ENCODE data around the gene KATNAL2. TPM values are rescaled to one million over a fixed set of nuclear protein-coding genes. Genes with fewer than 3 reads are reported as not detected.

Gene KATNAL2
- polyA plus RNA-seq, 3 donors, result 0.35 to 0.36 TPM; not detected in 1

- Histone ChIP-seq H3K4me3 (replicated peaks in 1 of 3; ENCODE audit: low read depth in 2 of 3, low read length in 3 of 3) (no peak overlapping the region), H3K79me2 (ENCODE audit: insufficient read depth, low read length) (no peaks in the 10 kb centered on the region), H3K27me3 (ENCODE audit: control insufficient read depth in 2 of 2, insufficient read depth in 2 of 2, low read length in 2 of 2) (no peaks in the 10 kb centered on the region), H3K9ac (ENCODE audit: insufficient read depth, low read length, poor library complexity, severe bottlenecking) (no peak overlapping the region), H3K4me2 (replicated peaks; ENCODE audit: extremely low read depth, low read length, poor library complexity, severe bottlenecking) (no peak overlapping the region), H3K36me3 (replicated peaks in 1 of 2; ENCODE audit: control insufficient read depth in 1 of 2, insufficient read depth in 2 of 2, low read length in 2 of 2) (no peaks in the 10 kb centered on the region), H2AFZ (ENCODE audit: insufficient read depth, low read depth, low read length, poor library complexity, severe bottlenecking) (no peak overlapping the region), H4K20me1 (ENCODE audit: insufficient read depth, low read length) (no peaks in the 10 kb centered on the region), H3K27ac (ENCODE audit: low read depth in 1 of 2, low read length in 2 of 2) (no peak overlapping the region), H3K4me1 (ENCODE audit: control insufficient read depth in 1 of 2, insufficient read depth in 2 of 2, low read length in 2 of 2) (no peaks in the 10 kb centered on the region), H3K9me3 (replicated peaks in 1 of 2; ENCODE audit: control insufficient read depth in 1 of 2, insufficient read depth in 1 of 2, low read length in 2 of 2) (no peaks in the 10 kb centered on the region)
- peaks cover 0 to 2% (median 2%) of the 10 kb centered on the region in 3 donors for H3K27me3 Mint-ChIP-seq (ENCODE audit: low read depth in 3 of 3)
- no peak overlapping the region for H3K27ac Mint-ChIP-seq
- H3K9me3 Mint-ChIP-seq, result no peaks in the 10 kb centered on the region
- H3K36me3 Mint-ChIP-seq, result no peaks in the 10 kb centered on the region
- no peak for TF ChIP-seq CTCF (IDR thresholded peaks at IDR 0.05)
- DNase-seq, result no peak
- no peaks in the 10 kb centered on the region for H3K4me1 Mint-ChIP-seq
- intact Hi-C loops (cut with micrococcal nuclease), result no loop called here
- H3K4me3 Mint-ChIP-seq, result no peak overlapping the region
- 98% methylated on average over 7 of the region's 7 CpGs for WGBS (ENCODE audit: insufficient coverage)
Observed at GRCh38 chr18:47077111-47077510, 159.7 kb downstream of the KATNAL2 start.

- no peaks in the 10 kb centered on the region for H3K27me3 ChIP-seq (ENCODE audit: control insufficient read depth in 2 of 2, insufficient read depth in 2 of 2, low read length in 2 of 2)
- WGBS (ENCODE audit: insufficient coverage), result 75% methylated on average over 1 of the region's 2 CpGs
- intact Hi-C loops (cut with micrococcal nuclease), result no loop called here
Observed at GRCh38 chr18:47080872-47081271, 163.5 kb downstream of the KATNAL2 start.

More at GRCh38 chr18:47080872-47081271, 163.5 kb downstream of the KATNAL2 start:
- no peaks in the 10 kb centered on the region for H3K36me3 Mint-ChIP-seq
- H3K4me3 Mint-ChIP-seq, result no peak overlapping the region
- H3K4me3 ChIP-seq (replicated peaks in 1 of 3; ENCODE audit: low read depth in 2 of 3, low read length in 3 of 3), result no peak overlapping the region
- no peak overlapping the region for H3K27ac ChIP-seq (ENCODE audit: low read depth in 1 of 2, low read length in 2 of 2)
- no peaks in the 10 kb centered on the region for H3K9me3 ChIP-seq (replicated peaks in 1 of 2; ENCODE audit: control insufficient read depth in 1 of 2, insufficient read depth in 1 of 2, low read length in 2 of 2)
- no peaks in the 10 kb centered on the region for H4K20me1 ChIP-seq (ENCODE audit: insufficient read depth, low read length)
- TF ChIP-seq CTCF (IDR thresholded peaks at IDR 0.05), result no peak
- no peaks in the 10 kb centered on the region for H3K36me3 ChIP-seq (replicated peaks in 1 of 2; ENCODE audit: control insufficient read depth in 1 of 2, insufficient read depth in 2 of 2, low read length in 2 of 2)
- no peaks in the 10 kb centered on the region for H3K79me2 ChIP-seq (ENCODE audit: insufficient read depth, low read length)
- DNase-seq, result no peak
- H3K27ac Mint-ChIP-seq, result no peak overlapping the region
- H3K9me3 Mint-ChIP-seq, result peaks cover 0 to 1% (median 0%) of the 10 kb centered on the region in 7 donors
- no peak overlapping the region for H3K4me2 ChIP-seq (replicated peaks; ENCODE audit: extremely low read depth, low read length, poor library complexity, severe bottlenecking)
- peaks cover 0 to 2% (median 2%) of the 10 kb centered on the region in 3 donors for H3K27me3 Mint-ChIP-seq (ENCODE audit: low read depth in 3 of 3)
- H3K9ac ChIP-seq (ENCODE audit: insufficient read depth, low read length, poor library complexity, severe bottlenecking), result no peak overlapping the region
- H2AFZ ChIP-seq (ENCODE audit: insufficient read depth, low read depth, low read length, poor library complexity, severe bottlenecking), result no peak overlapping the region
- H3K4me1 ChIP-seq (ENCODE audit: control insufficient read depth in 1 of 2, insufficient read depth in 2 of 2, low read length in 2 of 2), result no peaks in the 10 kb centered on the region
- no peaks in the 10 kb centered on the region for H3K4me1 Mint-ChIP-seq
